SK-N-SH (cell line): ENCODE results near the gene MTMR1. TPM values are rescaled to one million over a fixed set of nuclear protein-coding genes. Genes with fewer than 3 reads are reported as not detected.

Experiments used
- CTCF ChIA-PET: fragments of 300-600, 350-600 bp; formaldehyde crosslinking; extraction: SDS; loops from one replicate; lab custom pipeline; 2021; lab: Yijun Ruan, JAX
- POLR2A ChIA-PET: fragments of 350-600 bp; sonication (Branson Sonifier 250); formaldehyde crosslinking; extraction: SDS; loops from one replicate; lab custom pipeline; 2020; ENCODE audit warnings: antibody characterized with exemption, inconsistent platforms; lab: Yijun Ruan, JAX
- DNase-seq: peaks from one replicate; pipeline ENCODE4 v3.0.0; 2012
- H2AFZ ChIP-seq: fragments of 200-600 bp; sonication (generic); 2 replicates; pipeline ENCODE4 v1.8.1; 2016; ENCODE audit warnings: antibody characterized with exemption, mild to moderate bottlenecking, low read depth
- H3F3A ChIP-seq: fragments of 200-600 bp; sonication (generic); replicated peaks from 2 replicates; pipeline ENCODE3; 2016; ENCODE audit warnings: antibody characterized with exemption, mild to moderate bottlenecking; ENCODE audit not compliant: insufficient read depth
- H3K27ac ChIP-seq, 2 experiments: fragments of 200-500 bp in 1 of 2; fragments of 200-600 bp in 1 of 2; sonication (Bioruptor generic) in 1 of 2; sonication (generic), shearing (Covaris generic) in 1 of 2; 2 replicates each; pipeline versions ENCODE4 v1.5.1 to v1.6.1; 2014 to 2016; ENCODE audit warnings: low read depth in 2 of 2, inconsistent platforms in 1 of 2, low read length in 1 of 2, mild to moderate bottlenecking in 1 of 2, mixed read lengths in 1 of 2
- H3K27me3 ChIP-seq: fragments of 200-600 bp; sonication (generic), shearing (Covaris generic); 2 replicates; pipeline ENCODE4 v1.6.1; 2016; ENCODE audit warnings: mixed run types; ENCODE audit not compliant: insufficient read depth
- H3K36me3 ChIP-seq, 2 experiments: fragments of 200-500 bp in 1 of 2; fragments of 200-600 bp in 1 of 2; sonication (Bioruptor generic) in 1 of 2; sonication (generic) in 1 of 2; replicated peaks in 1 of 2; 2 replicates each; pipeline versions ENCODE3 to v1.5.1; 2014 to 2016; ENCODE audit warnings: low read length in 1 of 2, mild to moderate bottlenecking in 1 of 2; ENCODE audit not compliant: insufficient read depth in 2 of 2, control insufficient read depth in 1 of 2
- H3K4me1 ChIP-seq, 2 experiments: fragments of 200-500 bp in 1 of 2; fragments of 200-600 bp in 1 of 2; sonication (Bioruptor generic) in 1 of 2; sonication (generic), shearing (Covaris generic) in 1 of 2; 2 replicates each; pipeline versions ENCODE4 v1.5.1 to v1.6.1; 2014 to 2016; ENCODE audit warnings: low read depth in 1 of 2, low read length in 1 of 2, mixed run types in 1 of 2; ENCODE audit not compliant: insufficient read depth in 2 of 2, control insufficient read depth in 1 of 2
- H3K4me2 ChIP-seq: fragments of 200-600 bp; sonication (generic), shearing (Covaris generic); 2 replicates; pipeline ENCODE4 v1.6.1; 2017; ENCODE audit warnings: mixed run types
- H3K4me3 ChIP-seq, 2 experiments: fragments of 200-500 bp in 1 of 2; fragments of 200-600 bp in 1 of 2; sonication (Bioruptor generic) in 1 of 2; sonication (generic), shearing (Covaris generic) in 1 of 2; 2 replicates each; pipeline versions ENCODE4 v1.5.1 to v1.8.1; 2014 to 2016; ENCODE audit warnings: low read depth in 2 of 2, inconsistent platforms in 1 of 2, low read length in 1 of 2, mild to moderate bottlenecking in 1 of 2, mixed read lengths in 1 of 2, moderate library complexity in 1 of 2
- H3K79me2 ChIP-seq: fragments of 200-600 bp; sonication (generic); 2 replicates; pipeline ENCODE4 v1.8.1; 2017; ENCODE audit warnings: mild to moderate bottlenecking; ENCODE audit not compliant: insufficient read depth
- H3K9ac ChIP-seq: fragments of 200-600 bp; sonication (generic); 2 replicates; pipeline ENCODE4 v1.6.1; 2017; ENCODE audit warnings: mixed run types
- H3K9me2 ChIP-seq: fragments of 200-600 bp; sonication (generic); 2 replicates; pipeline ENCODE4 v1.6.1; 2017; ENCODE audit warnings: mixed run types
- H3K9me3 ChIP-seq: fragments of 200-600 bp; sonication (generic); 2 replicates; pipeline ENCODE4 v1.6.1; 2017; ENCODE audit warnings: mixed run types, mild to moderate bottlenecking, moderate library complexity
- H4K20me1 ChIP-seq: fragments of 200-600 bp; sonication (generic); 2 replicates; pipeline ENCODE4 v1.6.1; 2017; ENCODE audit warnings: mild to moderate bottlenecking, mixed run types; ENCODE audit not compliant: insufficient read depth
- EZH2phosphoT487 ChIP-seq: fragments of 200-600 bp; sonication (generic); IDR thresholded peaks from 2 replicates; pipeline ENCODE4 v1.6.1; 2017; ENCODE audit warnings: low read depth, mixed run types, mild to moderate bottlenecking, antibody characterized with exemption, moderate library complexity, borderline replicate concordance
- FOSL2 ChIP-seq: IDR thresholded peaks from 2 replicates; pipeline ENCODE4 v1.4.0; 2012; ENCODE audit warnings: low read depth, mild to moderate bottlenecking, moderate library complexity, borderline replicate concordance
- FOXM1 ChIP-seq: IDR thresholded peaks from 2 replicates; pipeline ENCODE4 v1.4.0; 2012; ENCODE audit warnings: low read depth, mild to moderate bottlenecking
- GATA2 ChIP-seq: sonication (generic); formaldehyde crosslinking; IDR thresholded peaks from 2 replicates; pipeline ENCODE4 v1.5.0; 2020; ENCODE audit warnings: mild to moderate bottlenecking, missing genetic modification reagents
- IRF3 ChIP-seq: fragments of 150-350 bp; IDR thresholded peaks from 2 replicates; pipeline ENCODE4 v1.6.1; 2016; ENCODE audit warnings: mild to moderate bottlenecking, low read depth, low read length
- JUND ChIP-seq: IDR thresholded peaks from 2 replicates; pipeline ENCODE4 v1.4.0; 2012
- MAX ChIP-seq: IDR thresholded peaks from 2 replicates; pipeline ENCODE4 v1.4.0; 2012; ENCODE audit warnings: low read depth
- MXI1 ChIP-seq: IDR thresholded peaks from 2 replicates; pipeline ENCODE4 v1.6.1; 2012; ENCODE audit warnings: mild to moderate bottlenecking, low read depth, low read length, improper control_type of control experiment
- NFIC ChIP-seq: IDR thresholded peaks from 2 replicates; pipeline ENCODE4 v1.4.0; 2012; ENCODE audit warnings: borderline replicate concordance
- NRF1 ChIP-seq: IDR thresholded peaks from 2 replicates; pipeline ENCODE4 v1.6.1; 2012; ENCODE audit warnings: low read depth, mild to moderate bottlenecking, low read length
- PBX3 ChIP-seq: IDR thresholded peaks from 2 replicates; pipeline ENCODE4; 2012
- RCOR1 ChIP-seq: fragments of 150-350 bp; IDR thresholded peaks from 2 replicates; pipeline ENCODE4 v1.6.1; 2017; ENCODE audit warnings: antibody characterized with exemption, low read length
- RXRA ChIP-seq: IDR thresholded peaks from 2 replicates; pipeline ENCODE4 v1.4.0; 2012; ENCODE audit warnings: low read depth, mild to moderate bottlenecking, borderline replicate concordance
- SIN3A ChIP-seq: IDR thresholded peaks from 2 replicates; pipeline ENCODE4 v1.6.1; 2012; ENCODE audit warnings: low read depth, mild to moderate bottlenecking, low read length, moderate library complexity, borderline replicate concordance
- TAF1 ChIP-seq: IDR thresholded peaks from 2 replicates; pipeline ENCODE4 v1.6.1; 2012; ENCODE audit warnings: low read depth, mild to moderate bottlenecking, low read length, moderate library complexity, borderline replicate concordance
- ZBTB33 ChIP-seq: IDR thresholded peaks from 2 replicates; pipeline ENCODE4 v1.4.0; 2012; ENCODE audit warnings: low read depth, borderline replicate concordance
- WGBS: methylation state at CpG from one replicate; pipeline ENCODE4 v1.1.6; 2017; ENCODE audit warnings: low lambda C conversion rate; 5-methylcytosine and 5-hydroxymethylcytosine counted together
- polyA plus RNA-seq, 3 experiments: library from polyadenylated mRNA; depleted of rRNA; stranded (reverse); fragments of >200 nt; gene quantifications; 2 replicates each; pipeline ENCODE4 v1.2.3, GENCODE V29; 2012

Gene MTMR1
- polyA plus RNA-seq, 1 of the 3 experiments (the other 2 are of a cell fraction), result 17.0 TPM

GRCh38 chrX:150763810-150764209, 70.6 kb downstream of the MTMR1 start:
- WGBS, result 78% methylated on average over 6 of the region's 9 CpGs
- Histone ChIP-seq H4K20me1 (no peaks in the 10 kb centered on the region), H3K9ac (no peak overlapping the region), H3K4me2 (no peak overlapping the region), H3K4me1 (no peaks in the 10 kb centered on the region), H3K27ac (no peak overlapping the region), H3F3A (no peaks in the 10 kb centered on the region), H3K4me3 (no peak overlapping the region), H3K36me3 (no peaks in the 10 kb centered on the region), H3K79me2 (no peaks in the 10 kb centered on the region), H2AFZ (no peak overlapping the region), H3K9me2 (no peaks in the 10 kb centered on the region), H3K27me3 (peaks cover 7% of the 10 kb centered on the region; the same call in 1 of the 2 replicates), H3K9me3 (no peaks in the 10 kb centered on the region)
- POLR2A ChIA-PET, result no interaction called here
- no peak for TF ChIP-seq NFIC
- no peak for TF ChIP-seq JUND
- TF ChIP-seq RXRA, result no peak
- TF ChIP-seq MXI1, result no peak
- no peak for TF ChIP-seq PBX3
- TF ChIP-seq RCOR1, result no peak
- no peak for TF ChIP-seq SIN3A
- TF ChIP-seq GATA2 (CRISPR knock-in tag), result no peak
- no peak for TF ChIP-seq NRF1
- TF ChIP-seq EZH2phosphoT487, result no peak
- no peak for TF ChIP-seq FOSL2
- no peak for TF ChIP-seq IRF3
- no peak for TF ChIP-seq TAF1
- no peak for TF ChIP-seq MAX
- no peak for TF ChIP-seq ZBTB33
- no peak for TF ChIP-seq FOXM1
- DNase-seq, result no peak
- CTCF ChIA-PET, result interaction anchor here (1.1 to 14.7 kb wide), 3 partner anchors 8 to 318 kb away, joined by 4 to 219 read pairs (median 43); no protein-coding TSS in a partner anchor
